Measurements from ENCODE around the gene CNIH2. TPM values are rescaled to one million over a fixed set of nuclear protein-coding genes. Genes with fewer than 3 reads are reported as not detected.

CNIH2 gene
- total and polyA plus RNA-seq, 9 of the 15 experiments (the other 6 are each of a cell fraction or from before 2014, with no cell fraction given): 0.26 to 0.89 (median 0.40) TPM; not detected in 4

DNA sequence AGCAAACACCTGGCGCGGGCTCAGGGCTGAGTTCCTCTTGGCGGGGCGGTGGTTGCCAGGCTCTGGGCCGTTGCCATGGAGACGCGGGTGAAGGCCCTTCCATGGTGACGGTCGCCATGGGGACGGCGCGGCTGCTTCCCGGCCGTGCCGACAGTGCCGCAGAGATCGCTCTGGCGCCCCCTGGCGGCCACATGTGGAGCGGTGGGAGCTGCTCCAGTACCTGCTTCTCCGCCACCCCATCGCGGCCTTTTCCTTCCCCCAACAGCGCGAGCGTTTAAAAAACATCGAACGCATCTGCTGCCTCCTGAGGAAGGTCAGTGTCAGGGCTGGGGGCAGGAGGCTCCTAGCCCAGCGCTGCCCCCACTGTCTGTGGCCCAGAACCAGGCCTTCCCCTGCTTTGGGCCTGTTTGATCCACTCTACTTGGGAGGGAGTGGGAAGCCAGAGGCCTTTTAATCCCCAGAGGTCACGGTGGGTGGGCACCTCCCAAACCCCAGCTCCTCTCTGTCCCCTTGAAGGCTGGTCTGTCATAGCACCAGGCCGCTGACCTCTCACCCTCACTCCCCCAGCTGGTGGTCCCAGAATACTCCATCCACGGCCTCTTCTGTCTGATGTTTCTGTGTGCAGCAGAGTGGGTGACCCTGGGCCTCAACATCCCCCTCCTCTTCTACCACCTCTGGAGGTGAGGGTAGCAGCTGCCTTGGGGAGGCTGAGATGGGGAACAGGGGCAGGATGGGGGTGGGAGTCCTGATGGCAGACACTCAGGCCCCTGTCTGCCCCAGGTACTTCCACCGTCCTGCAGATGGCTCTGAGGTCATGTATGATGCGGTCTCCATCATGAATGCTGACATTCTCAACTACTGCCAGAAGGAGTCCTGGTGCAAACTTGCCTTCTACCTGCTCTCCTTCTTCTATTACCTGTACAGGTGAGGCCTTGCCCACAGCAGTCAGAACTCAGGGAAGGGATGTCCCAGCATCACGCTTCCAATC lies 4.8 kb downstream of the CNIH2 start (continued):
- TF ChIP-seq RREB1 (CRISPR knock-in tag; IDR thresholded peaks at IDR 0.05) (peak; percentile 99), SRF (CRISPR knock-in tag; IDR thresholded peaks at IDR 0.05) (0 out of 4 replicates have a peak, but pooled peaks of 1 of the 2 experiments have one; percentile 26), CAMTA2 (CRISPR knock-in tag; conservative IDR thresholded peaks at IDR 0.05) (no peak), DLX4 (CRISPR knock-in tag; IDR thresholded peaks at IDR 0.05) (no peak), POLR2A (conservative IDR thresholded peaks at IDR 0.05) (peak; percentile 31; the same call in 1 of the 2 replicates), ZNF12 (CRISPR knock-in tag; IDR thresholded peaks at IDR 0.05) (no peak), CREBBP (IDR thresholded peaks at IDR 0.05; ENCODE audit: low read depth, low read length) (peak; percentile 92), POLR2B (IDR thresholded peaks at IDR 0.05; ENCODE audit: low read depth, partially characterized antibody) (peak; percentile 40), ZBTB43 (CRISPR knock-in tag; IDR thresholded peaks at IDR 0.05) (no peak), PML (IDR thresholded peaks at IDR 0.05; ENCODE audit: low read length) (0 out of 2 replicates have a peak, but pooled peaks have one; percentile 13), KDM5B (IDR thresholded peaks at IDR 0.05; ENCODE audit: insufficient replicate concordance, low read depth, low read length) (no peak), ESRRA (IDR thresholded peaks at IDR 0.05; ENCODE audit: borderline replicate concordance, low read depth) (peak; percentile 57; the same call in 1 of the 2 replicates), MTA1 (IDR thresholded peaks at IDR 0.05; ENCODE audit: borderline replicate concordance) (no peak)
- TF ChIP-seq, protein P1, sequence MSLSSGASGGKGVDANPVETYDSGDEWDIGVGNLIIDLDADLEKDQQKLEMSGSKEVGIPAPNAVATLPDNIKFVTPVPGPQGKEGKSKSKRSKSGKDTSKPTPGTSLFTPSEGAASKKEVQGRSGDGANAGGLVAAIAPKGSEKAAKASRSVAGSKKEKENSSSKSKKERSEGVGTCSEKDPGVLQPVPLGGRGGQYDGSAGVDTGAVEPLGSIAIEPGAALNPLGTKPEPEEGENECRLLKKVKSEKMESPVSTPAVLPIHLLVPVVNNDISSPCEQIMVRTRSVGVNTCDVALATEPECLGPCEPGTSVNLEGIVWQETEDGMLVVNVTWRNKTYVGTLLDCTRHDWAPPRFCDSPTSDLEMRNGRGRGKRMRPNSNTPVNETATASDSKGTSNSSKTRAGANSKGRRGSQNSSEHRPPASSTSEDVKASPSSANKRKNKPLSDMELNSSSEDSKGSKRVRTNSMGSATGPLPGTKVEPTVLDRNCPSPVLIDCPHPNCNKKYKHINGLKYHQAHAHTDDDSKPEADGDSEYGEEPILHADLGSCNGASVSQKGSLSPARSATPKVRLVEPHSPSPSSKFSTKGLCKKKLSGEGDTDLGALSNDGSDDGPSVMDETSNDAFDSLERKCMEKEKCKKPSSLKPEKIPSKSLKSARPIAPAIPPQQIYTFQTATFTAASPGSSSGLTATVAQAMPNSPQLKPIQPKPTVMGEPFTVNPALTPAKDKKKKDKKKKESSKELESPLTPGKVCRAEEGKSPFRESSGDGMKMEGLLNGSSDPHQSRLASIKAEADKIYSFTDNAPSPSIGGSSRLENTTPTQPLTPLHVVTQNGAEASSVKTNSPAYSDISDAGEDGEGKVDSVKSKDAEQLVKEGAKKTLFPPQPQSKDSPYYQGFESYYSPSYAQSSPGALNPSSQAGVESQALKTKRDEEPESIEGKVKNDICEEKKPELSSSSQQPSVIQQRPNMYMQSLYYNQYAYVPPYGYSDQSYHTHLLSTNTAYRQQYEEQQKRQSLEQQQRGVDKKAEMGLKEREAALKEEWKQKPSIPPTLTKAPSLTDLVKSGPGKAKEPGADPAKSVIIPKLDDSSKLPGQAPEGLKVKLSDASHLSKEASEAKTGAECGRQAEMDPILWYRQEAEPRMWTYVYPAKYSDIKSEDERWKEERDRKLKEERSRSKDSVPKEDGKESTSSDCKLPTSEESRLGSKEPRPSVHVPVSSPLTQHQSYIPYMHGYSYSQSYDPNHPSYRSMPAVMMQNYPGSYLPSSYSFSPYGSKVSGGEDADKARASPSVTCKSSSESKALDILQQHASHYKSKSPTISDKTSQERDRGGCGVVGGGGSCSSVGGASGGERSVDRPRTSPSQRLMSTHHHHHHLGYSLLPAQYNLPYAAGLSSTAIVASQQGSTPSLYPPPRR (CRISPR knock-in tag; IDR thresholded peaks at IDR 0.05; ENCODE audit: borderline replicate concordance): no peak

Data from K562 (cell line).